CMK (cell line): ENCODE data around the gene CEBPE.
A peak's percentile ranks its signal among the peaks of the same experiment; 100 is the strongest.
"Not testable (repeated sequence)": the region's sequence is repeated elsewhere in the genome, so short reads cannot be mapped to it uniquely, and the experiment has no call there.

Experiments
- DNase-seq: peaks from one replicate; pipeline ENCODE4 v3.0.0-alpha.2; 2010; ENCODE audit warnings: low read depth

CEBPE gene

DNA sequence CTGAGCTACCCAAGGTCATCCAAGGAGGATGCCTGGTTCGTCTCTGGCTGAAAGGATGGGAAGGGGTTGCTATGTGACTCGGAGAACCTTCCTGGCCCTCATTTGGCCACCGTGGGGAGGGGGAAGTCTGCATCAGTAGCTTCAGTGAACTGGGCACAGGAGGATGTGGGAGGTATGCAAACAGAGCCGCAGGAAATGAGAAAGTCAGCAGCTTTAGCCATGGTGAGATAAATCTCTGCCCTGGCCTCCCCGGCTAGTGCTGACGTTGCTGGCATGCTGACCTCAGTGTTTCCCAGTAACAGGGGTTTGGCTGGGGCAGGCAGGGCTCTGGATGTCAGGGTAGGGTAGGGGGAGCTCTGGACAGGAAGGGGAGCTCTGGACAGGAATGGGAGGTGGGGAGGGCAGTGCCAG, 2.3 kb upstream of the CEBPE start:
- no peak for DNase-seq

DNA sequence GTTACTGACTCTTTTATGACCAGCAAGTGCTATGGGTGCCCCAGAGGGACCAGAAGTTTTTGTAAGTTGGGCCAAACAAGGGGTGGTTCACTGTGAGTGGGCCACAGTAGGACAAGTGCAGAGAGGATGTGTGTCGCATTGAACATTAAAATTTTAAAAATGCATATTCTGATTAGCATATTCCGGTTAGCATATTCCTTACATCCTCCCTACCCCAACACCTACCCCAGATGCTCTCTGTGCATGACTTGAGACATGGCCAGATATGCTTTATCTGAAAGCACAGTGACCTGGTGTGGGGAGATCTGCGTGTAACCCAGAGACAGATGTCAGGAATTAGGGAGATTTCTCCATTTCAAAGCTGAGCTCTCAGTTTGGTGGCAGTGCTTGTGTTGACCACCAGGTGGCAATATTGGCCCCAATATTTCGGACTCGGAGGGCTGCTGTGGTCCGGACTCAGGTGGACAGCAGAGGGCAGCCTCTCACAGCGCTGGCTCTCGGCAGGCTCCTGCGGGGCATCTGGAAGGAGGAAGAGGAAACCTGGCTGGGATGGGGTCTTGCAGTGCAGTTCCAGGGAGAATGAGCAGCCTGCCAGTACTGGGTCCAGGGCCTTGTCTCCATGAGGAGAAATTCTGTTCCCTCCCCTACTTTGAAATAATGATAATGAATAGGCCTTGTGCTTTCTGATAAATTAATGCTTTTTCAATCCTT, 1.6 kb upstream of the CEBPE start:
- peak; percentile 68 for DNase-seq

- DNase-seq, result no peak
Measured at GRCh38 chr14:23119363-23120327, 590 bp upstream of the CEBPE start.

GRCh38 chr14:23117371-23118020, 1.6 kb downstream of the CEBPE start:
- no peak for DNase-seq

DNA sequence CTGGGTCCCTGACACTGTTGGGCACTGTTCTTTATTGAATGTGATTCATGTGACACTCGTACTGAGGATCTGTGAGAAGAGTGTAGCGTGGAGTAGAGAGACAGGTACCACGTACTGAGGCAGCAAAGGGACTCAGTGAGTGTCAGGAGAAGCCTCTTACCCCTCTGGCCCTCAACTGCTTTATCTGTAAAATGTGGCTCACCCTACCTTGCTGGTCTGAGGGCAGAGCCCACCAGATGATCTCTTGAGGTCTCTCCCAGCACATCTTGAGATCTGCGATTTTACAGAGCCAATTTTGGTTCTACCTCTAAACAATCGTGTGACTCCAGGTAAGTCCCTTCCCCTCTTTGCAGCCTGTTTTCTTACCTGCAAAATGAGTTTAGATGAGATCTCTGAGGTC, 3.1 kb downstream of the CEBPE start:
- no peak for DNase-seq

DNA sequence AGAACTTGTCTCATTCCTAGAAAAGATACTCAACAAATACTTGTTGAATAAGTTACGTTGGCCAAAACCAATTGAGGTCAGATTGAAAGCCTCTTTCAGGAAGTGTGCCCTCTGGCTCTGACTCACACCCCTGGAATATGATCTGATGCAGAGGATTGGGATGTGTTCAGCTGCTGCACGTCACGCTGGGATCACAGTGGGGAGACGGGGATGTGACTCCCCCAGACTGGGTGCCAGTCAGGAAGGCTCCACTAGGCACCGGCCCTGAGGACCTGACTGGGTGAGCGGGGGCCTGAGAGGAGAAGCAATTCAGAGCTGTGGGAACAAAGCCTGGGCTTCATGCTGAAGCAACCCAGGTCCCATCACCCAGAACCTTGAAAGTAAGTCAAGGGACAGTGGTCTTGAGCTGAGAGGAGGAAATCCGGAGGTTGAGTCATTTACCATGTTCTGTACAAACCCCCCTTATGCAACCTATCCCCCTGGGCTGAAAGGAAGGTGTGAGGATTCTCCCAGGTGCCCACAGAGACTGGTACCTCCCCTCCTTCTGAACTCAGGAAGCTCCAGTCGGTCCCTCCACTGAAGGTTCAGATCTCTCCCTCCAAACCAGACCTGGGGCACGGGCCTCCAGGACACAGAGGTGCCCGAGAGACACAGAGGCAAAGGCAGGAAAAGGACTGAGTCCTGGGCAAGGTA, 3.9 kb downstream of the CEBPE start:
- no peak for DNase-seq

DNA sequence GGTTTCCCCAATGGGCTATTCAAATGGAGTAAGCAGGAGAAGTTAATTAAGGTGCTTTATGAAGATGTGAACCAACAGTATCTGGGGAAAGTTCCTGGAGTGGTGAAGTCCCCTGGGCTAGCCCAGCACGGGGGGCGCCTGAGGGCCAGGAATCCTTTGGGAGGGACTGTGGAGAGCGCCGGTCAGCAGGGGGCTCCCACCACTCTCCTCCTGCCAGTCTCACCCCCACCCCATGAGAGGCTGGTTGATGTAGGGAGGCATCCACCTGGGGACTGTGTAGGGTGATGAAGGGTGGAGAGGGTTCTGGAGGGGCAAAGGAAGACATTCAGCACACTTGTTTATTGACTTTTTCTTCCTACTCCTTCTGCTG, 4.4 kb downstream of the CEBPE start:
- DNase-seq, result no peak

DNA sequence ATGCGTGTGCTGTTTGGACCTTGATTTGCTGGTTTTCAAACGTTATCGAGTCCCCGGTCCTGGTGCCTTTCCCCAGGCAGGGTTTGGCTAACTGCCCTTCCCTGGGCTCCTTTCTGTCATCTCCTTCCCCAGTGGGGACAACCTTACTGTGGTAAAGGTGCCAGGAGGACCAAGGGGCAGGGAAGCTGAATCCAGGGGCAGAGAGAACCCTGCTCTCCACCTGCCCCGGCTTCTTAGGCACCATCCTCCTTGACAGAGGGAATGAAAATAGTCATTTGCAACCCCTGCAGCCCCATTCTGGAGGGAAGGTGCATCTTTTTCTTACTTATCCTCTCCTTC, 5.0 kb downstream of the CEBPE start:
- no peak for DNase-seq

DNA sequence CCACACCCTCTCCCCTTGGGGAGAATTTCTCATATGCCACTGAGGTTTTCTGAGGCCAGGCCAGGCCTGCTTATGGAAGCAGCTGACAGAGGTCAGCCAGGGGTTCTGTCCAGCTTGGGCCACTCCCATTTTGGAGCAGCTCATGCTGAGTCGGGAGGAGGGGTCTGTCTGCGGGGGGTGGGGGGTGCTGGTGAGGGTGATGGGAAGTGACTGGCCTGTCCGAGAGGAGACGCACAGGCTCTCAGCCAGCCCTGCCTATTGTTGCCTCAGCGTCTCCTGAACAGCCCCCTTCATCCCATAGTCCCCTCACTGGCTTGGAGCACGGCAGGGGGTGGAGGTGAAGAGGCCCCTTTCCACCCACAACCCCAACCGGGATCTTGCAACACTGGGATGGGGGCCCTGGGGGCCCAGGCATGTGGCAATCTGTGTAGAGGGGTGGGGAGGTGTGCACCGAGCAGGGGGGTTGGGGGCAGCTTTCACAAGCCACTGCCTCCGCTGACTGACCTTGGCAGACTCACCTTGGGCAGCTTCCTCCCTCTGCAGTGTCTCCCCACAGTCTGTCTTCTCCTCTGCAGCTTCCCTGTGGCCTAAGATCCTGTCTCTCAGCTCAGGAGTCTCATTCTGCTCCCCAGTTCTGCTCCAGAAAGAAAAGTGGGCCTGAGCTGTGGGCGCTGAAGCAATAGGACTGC, 5.5 kb downstream of the CEBPE start:
- no peak for DNase-seq

DNA sequence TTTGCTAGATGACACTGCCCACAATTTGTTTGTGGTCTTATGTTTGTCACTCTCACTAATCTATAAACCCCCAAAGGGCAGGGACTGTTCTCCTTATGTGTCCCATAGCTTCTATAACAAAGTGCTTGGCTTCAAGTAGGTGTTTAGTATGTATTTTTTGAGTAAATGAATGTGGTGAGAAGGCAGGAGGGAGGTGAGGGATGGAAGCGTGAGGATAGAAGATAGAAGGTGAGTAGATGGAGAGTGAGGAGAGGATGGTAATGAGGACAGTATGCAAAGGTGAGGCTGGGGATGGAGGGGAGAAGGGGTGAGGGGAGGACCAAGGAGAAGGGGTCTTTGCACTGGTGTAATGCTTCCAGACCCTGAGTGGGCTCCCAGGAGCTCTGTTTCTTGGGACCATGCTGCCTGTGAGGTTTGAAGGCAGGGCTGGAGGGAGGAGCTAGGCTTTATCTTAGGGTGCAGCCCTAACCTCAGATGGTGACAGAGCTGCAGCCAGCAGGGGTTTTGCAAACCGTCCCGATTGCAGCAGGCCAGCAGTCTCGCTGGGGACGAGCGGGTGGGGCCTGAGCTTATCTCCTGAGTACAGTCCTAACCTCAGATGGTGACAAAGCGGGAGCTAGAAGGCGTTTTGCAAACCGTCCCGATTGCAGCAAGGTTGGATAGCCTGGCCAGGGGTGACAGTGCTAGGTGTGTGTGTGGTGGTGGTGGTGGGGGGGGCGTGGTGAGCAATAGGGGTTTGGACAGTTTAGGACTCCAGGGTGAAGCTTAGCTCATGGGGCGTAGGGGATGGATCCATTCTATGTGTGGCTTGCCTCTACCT, 6.5 kb downstream of the CEBPE start:
- DNase-seq, result peak; percentile 82

DNA sequence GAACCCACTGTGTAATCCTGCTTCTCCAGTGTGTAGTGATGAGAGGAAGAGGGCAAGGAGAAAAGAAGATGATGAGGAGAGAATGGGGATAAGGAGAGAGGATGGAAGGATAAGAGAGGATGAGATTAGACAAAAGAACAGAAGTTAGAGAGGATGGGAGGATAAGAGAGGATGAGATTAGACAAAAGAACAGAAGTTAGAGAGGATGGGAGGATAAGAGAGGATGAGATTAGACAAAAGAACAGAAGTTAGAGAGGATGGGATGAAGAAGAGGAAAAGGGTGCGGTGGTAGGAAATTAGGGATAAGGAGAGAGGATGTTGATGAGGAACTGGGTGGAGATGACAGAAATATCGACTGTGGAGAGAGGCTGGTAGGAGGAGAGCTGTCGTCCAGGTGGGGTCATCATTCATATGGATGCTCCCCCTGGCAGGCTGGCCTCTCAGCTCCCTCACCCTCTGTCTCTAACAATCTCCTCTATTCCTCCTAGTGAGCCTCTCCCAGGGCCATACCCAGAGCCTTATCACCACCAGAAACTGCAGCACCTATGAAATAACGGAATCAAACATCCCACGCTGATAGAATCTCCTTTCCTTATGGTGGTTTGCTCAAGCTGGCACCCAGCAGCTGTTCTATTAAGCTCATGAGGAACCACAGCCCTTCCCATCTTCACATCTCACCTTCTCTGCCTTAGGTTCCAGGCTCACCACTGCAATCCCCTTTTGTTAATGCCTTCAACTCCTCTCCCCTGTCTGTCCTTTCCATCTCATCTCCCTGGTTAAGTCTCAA, 8.3 kb downstream of the CEBPE start:
- DNase-seq, result no peak

DNA sequence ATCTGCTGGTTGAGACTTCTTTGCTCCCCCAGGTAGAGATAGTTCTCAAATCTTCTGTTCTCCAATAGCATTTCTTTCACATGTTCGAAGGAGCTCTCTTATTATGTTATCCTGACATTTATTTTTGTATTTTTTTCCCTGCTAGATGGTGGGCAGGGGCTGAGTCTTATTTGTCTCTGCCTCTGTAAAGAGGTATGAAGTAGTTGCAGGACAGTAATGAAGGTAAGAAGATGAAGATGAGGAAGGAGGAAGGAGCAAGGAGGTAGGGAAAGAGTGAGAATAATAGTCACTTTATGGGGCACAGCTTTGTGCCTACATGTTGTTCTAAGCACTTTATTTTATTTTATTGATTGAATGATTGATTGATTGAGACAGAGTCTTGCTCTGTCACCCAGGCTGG, 9.3 kb downstream of the CEBPE start:
- DNase-seq, result no peak

DNA sequence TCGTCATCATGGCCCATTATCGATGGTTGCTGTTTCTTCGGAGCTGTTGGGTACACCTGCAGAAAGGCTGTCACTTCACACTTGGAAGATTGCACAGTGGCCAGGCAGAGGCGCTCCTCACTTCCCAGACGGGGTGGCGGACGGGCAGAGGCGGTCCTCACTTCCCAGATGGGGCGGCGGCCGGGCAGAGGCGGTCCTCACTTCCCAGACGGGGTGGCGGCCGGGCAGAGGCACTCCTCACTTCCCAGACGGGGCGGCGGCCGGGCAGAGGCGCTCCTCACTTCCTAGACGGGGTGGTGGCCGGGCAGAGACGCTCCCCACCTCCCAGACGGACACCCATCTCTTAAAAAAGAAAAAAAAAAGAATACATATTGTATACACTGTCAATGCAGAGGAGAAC, 10.9 kb downstream of the CEBPE start:
- DNase-seq, result not testable (repeated sequence)

DNA sequence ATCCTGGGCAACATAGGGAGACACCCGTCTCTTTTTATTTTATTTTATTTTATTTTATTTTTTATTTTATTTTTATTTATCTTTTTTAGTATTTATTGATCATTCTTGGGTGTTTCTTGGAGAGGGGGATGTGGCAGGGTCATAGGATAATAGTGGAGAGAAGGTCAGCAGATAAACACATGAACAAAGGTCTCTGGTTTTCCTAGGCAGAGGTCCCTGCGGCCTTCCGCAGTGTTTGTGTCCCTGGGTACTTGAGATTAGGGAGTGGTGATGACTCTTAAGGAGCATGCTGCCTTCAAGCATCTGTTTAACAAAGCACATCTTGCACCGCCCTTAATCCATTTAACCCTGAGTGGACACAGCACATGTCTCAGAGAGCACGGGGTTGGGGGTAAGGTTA, 11.4 kb downstream of the CEBPE start:
- not testable (repeated sequence) for DNase-seq

DNA sequence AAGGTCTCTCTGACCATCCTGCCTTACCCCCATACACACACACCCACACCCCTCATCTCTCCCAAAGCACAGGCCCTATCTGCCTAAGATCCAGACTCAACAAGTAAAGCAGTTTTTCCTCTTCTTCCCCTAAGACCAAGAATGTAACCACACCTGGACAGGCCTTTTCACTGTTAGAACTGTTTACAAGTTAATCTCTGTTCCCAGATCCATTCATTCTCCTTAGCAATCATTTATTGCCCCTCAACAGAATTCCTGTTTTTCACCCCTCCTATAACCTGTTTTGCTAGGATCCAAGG, 12.4 kb downstream of the CEBPE start:
- no peak for DNase-seq

GRCh38 chr14:23105348-23105824, 13.7 kb downstream of the CEBPE start:
- no peak for DNase-seq

DNA sequence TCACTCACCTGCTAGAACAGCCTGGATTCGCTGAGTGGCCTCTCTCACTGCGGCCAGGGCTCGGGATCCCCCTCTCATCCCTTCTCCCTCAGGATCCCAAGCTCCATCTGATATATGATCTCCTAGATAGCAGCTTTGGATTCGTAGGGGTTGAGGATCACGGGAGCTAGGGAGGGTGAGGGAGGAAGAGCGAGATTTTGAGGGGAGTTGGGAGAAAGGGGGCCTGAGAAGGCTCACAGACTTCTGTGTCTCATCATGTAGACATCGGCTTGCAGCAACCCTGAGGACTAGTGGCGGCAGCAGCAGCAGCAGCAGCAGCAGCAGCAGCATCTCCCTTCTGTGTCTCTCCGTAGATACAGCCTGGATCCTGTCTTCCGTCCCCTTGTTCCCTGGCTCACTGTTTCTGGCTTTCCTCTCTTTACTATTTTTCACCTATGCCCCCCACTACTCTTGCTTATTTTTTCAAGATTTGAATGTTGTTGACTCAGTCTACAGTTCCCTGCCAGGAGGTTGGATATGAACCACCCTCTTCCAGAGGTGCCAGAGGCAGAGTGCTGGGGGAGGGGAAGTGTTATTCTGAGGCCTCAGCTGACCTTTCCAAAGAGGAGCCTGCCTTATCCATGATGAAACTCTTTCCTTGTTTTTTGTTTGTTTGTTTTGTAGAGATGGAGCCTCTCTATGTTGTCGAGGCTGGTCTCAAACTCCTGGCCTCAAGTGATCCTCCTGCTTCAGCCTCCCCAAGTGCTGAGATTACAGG, 14.3 kb downstream of the CEBPE start, which contains the start of gene CIROP:
Gene CIROP (minus strand): TSS at position 399 of the 757 bp plus-strand sequence. CDS start 69 bp downstream, at position 330.
- DNase-seq, result no peak

- no peak for DNase-seq
Measured at GRCh38 chr14:23104070-23104590, 14.9 kb downstream of the CEBPE start.

DNA sequence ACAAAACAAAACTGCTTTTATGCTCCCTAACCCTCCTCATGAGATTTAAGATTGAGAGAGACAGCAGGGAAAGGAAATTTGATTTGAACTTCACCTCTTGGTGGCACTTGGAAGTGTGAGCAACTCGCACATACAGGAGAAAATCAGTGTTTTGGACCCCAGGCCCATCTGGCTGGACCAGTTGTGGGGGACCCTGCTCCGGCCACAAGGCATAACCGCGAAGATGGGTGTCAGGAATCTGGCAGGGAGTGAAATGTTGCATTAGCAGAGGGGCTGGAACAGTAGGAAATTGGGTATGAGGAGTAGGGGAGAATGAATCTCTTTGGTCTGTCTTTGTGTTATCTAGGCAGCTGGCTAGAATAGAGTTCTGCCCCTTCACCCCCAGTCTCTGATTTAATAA, 15.5 kb downstream of the CEBPE start:
- DNase-seq, result no peak
